Measurements from ENCODE around the gene AHDC1. TPM values are rescaled to one million over a fixed set of nuclear protein-coding genes. Genes with fewer than 3 reads are reported as not detected.

Gene AHDC1
- total and polyA plus RNA-seq, 2 donors (not counting 1 experiment from before 2014, with no cell fraction given) = 4.2 to 6.9 TPM

- H3K4me3 ChIP-seq (replicated peaks in 1 of 4; ENCODE audit: control extremely low read depth in 1 of 4, insufficient read depth in 1 of 4, low read depth in 3 of 4, low read length in 4 of 4) = no peak overlapping the region
- H3K4me1 ChIP-seq (ENCODE audit: control insufficient read depth, extremely low read depth, insufficient read depth, low read length) = no peaks in the 10 kb centered on the region
- H3K36me3 ChIP-seq (ENCODE audit: control insufficient read depth, insufficient read depth, low read length) = no peaks in the 10 kb centered on the region
- H3K4me2 ChIP-seq (ENCODE audit: extremely low read depth, insufficient read depth, low read length) = no peak overlapping the region
- H3K9me3 ChIP-seq (ENCODE audit: control insufficient read depth, insufficient read depth, low read depth, low read length) = no peaks in the 10 kb centered on the region
- no peak overlapping the region for H3K9ac ChIP-seq (ENCODE audit: insufficient read depth, low read length)
- no peak overlapping the region for H2AFZ ChIP-seq (ENCODE audit: low read length)
- no peak overlapping the region for H3K27ac ChIP-seq (ENCODE audit: insufficient read depth, low read length)
- no peaks in the 10 kb centered on the region for H3K27me3 ChIP-seq (ENCODE audit: control insufficient read depth, insufficient read depth, low read length)
- TF ChIP-seq CTCF (conservative IDR thresholded peaks at IDR 0.05 in 1 of 2, IDR thresholded peaks at IDR 0.05 in 1 of 2; ENCODE audit: low read depth in 1 of 2, low read length in 2 of 2) = no peak
- no peak for TF ChIP-seq EZH2 (IDR thresholded peaks at IDR 0.05; ENCODE audit: low read length, missing control alignments)
- DNase-seq (ENCODE audit: low read depth in 2 of 2) = no peak
- H3K79me2 ChIP-seq (ENCODE audit: control insufficient read depth, insufficient read depth, low read length) = no peaks in the 10 kb centered on the region
- H4K20me1 ChIP-seq (ENCODE audit: control insufficient read depth, extremely low read depth, insufficient read depth, low read length) = no peaks in the 10 kb centered on the region
Measured at GRCh38 chr1:27513958-27514357, 90.0 kb downstream of the AHDC1 start.

- H3K4me3 ChIP-seq (replicated peaks in 1 of 4; ENCODE audit: control extremely low read depth in 1 of 4, insufficient read depth in 1 of 4, low read depth in 3 of 4, low read length in 4 of 4) = no peak overlapping the region
- no peak for DNase-seq (ENCODE audit: low read depth in 2 of 2)
- no peak overlapping the region for H3K4me2 ChIP-seq (ENCODE audit: extremely low read depth, insufficient read depth, low read length)
- no peaks in the 10 kb centered on the region for H3K27me3 ChIP-seq (ENCODE audit: control insufficient read depth, insufficient read depth, low read length)
- no peaks in the 10 kb centered on the region for H4K20me1 ChIP-seq (ENCODE audit: control insufficient read depth, extremely low read depth, insufficient read depth, low read length)
- no peaks in the 10 kb centered on the region for H3K36me3 ChIP-seq (ENCODE audit: control insufficient read depth, insufficient read depth, low read length)
- H3K79me2 ChIP-seq (ENCODE audit: control insufficient read depth, insufficient read depth, low read length) = no peaks in the 10 kb centered on the region
- H3K4me1 ChIP-seq (ENCODE audit: control insufficient read depth, extremely low read depth, insufficient read depth, low read length) = no peaks in the 10 kb centered on the region
- no peaks in the 10 kb centered on the region for H3K9me3 ChIP-seq (ENCODE audit: control insufficient read depth, insufficient read depth, low read depth, low read length)
- no peak for TF ChIP-seq CTCF (conservative IDR thresholded peaks at IDR 0.05 in 1 of 2, IDR thresholded peaks at IDR 0.05 in 1 of 2; ENCODE audit: low read depth in 1 of 2, low read length in 2 of 2)
- TF ChIP-seq EZH2 (IDR thresholded peaks at IDR 0.05; ENCODE audit: low read length, missing control alignments) = no peak
- no peak overlapping the region for H2AFZ ChIP-seq (ENCODE audit: low read length)
- H3K9ac ChIP-seq (ENCODE audit: insufficient read depth, low read length) = no peak overlapping the region
- H3K27ac ChIP-seq (ENCODE audit: insufficient read depth, low read length) = no peak overlapping the region
Measured at GRCh38 chr1:27513528-27513927, 90.4 kb downstream of the AHDC1 start.

GRCh38 chr1:27509127-27510080 is 94.5 kb downstream of the AHDC1 start:
- Histone ChIP-seq H3K4me2 (ENCODE audit: extremely low read depth, insufficient read depth, low read length) (no peak overlapping the region), H3K27me3 (ENCODE audit: control insufficient read depth, insufficient read depth, low read length) (no peaks in the 10 kb centered on the region), H3K4me3 (replicated peaks in 1 of 4; ENCODE audit: control extremely low read depth in 1 of 4, insufficient read depth in 1 of 4, low read depth in 3 of 4, low read length in 4 of 4) (no peak overlapping the region), H3K4me1 (ENCODE audit: control insufficient read depth, extremely low read depth, insufficient read depth, low read length) (peaks cover 10% of the 10 kb centered on the region), H2AFZ (ENCODE audit: low read length) (no peak overlapping the region), H4K20me1 (ENCODE audit: control insufficient read depth, extremely low read depth, insufficient read depth, low read length) (no peaks in the 10 kb centered on the region), H3K27ac (ENCODE audit: insufficient read depth, low read length) (no peak overlapping the region), H3K79me2 (ENCODE audit: control insufficient read depth, insufficient read depth, low read length) (no peaks in the 10 kb centered on the region), H3K9me3 (ENCODE audit: control insufficient read depth, insufficient read depth, low read depth, low read length) (no peaks in the 10 kb centered on the region), H3K9ac (ENCODE audit: insufficient read depth, low read length) (no peak overlapping the region), H3K36me3 (ENCODE audit: control insufficient read depth, insufficient read depth, low read length) (no peaks in the 10 kb centered on the region)
- TF ChIP-seq EZH2 (IDR thresholded peaks at IDR 0.05; ENCODE audit: low read length, missing control alignments) (no peak), CTCF (conservative IDR thresholded peaks at IDR 0.05 in 1 of 2, IDR thresholded peaks at IDR 0.05 in 1 of 2; ENCODE audit: low read depth in 1 of 2, low read length in 2 of 2) (no peak)
- no peak for DNase-seq (ENCODE audit: low read depth in 2 of 2)

Data from fibroblast of lung (primary cell).